Amygdala (tissue), 56 donors: Measurements from ENCODE around the gene KCNAB1.
A peak's percentile ranks its signal among the peaks of the same experiment; 100 is the strongest.

Source experiments
- DNase-seq, 56 donors: peaks; one replicate each; lab custom pipeline; 2025; lab: John Stamatoyannopoulos, UW

The KCNAB1 gene

DNA sequence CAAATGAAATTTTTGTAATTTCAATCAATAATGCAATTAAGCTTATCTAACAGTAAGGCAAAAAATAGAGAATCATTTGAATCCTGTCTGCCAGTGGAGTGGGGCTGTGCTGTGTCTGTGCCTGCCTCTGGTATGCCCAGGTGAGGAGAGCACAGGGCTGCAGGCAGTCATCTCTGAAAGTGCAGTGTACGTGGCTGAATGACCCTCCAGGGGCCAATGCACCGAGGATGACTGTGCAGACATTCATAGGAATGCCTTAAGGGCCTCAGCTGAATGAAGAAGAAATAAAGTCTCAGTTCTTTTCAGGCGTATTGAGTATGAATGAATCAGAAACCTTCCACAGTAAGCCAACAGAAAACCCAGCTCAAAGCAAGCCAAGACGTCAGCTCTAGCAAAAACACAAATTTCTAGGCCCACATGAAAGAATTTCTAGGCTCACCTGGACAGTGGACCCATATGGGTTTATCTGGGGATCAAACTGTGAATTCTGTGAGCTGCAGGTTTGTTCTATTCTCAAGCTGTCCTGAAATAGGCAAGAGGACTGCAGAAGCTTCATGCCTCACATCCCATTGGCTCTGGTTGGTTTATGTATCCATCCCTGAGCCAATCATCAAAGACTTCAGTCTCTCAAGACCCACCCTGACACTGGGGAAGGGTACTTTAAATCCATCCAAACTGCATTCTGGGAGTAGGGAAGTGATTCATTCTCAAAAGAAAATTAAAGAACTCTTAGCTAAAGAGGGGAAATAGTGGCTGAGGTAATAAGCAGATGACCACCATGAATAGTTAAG is 311.2 kb downstream of the KCNAB1 start:
- DNase-seq: no peak

DNA sequence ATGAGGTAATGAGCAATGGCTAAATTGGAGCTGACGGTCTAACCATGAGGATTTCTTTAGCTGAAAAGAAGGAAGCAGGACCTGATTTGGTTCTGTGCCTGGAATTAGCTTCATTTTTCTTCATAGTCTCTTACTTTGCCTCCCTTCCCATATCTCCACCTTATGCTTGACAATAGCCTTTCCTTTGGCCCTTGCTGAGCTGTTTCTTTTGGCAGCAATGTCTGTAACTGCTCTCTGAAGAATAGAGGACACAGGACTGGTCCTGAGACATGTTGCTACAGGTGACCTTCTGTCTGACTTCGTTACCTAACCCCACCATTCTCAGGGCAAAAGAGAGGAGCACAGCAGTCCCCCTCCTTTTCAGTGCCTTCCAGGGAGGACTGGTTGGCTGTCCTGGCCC is 312.2 kb downstream of the KCNAB1 start:
- no peak for DNase-seq

- DNase-seq: no peak
These were observed 312.8 kb downstream of the KCNAB1 start for GRCh38 chr3:156433138-156433537.

DNA sequence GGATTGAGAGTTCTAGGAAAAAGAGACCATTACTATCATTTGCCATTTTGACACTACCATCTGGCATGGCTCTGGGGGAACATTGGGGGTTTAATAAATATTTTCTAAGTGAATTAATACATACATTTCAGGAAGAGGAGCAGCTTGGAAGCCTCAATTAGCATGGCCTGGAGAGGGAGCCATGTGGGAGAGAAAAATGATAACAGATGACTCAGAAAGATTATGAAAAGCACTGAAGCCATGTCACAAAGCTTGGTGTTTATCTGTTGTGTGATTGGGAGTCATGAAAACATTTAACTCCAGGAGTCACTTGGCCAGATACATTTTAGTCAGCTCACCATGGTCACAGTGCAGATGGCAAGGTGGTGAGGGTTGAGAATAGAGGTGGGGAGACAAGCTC is 313.5 kb downstream of the KCNAB1 start:
- no peak for DNase-seq

- DNase-seq: no peak
These were observed 314.5 kb downstream of the KCNAB1 start for GRCh38 chr3:156434921-156435320.

DNA sequence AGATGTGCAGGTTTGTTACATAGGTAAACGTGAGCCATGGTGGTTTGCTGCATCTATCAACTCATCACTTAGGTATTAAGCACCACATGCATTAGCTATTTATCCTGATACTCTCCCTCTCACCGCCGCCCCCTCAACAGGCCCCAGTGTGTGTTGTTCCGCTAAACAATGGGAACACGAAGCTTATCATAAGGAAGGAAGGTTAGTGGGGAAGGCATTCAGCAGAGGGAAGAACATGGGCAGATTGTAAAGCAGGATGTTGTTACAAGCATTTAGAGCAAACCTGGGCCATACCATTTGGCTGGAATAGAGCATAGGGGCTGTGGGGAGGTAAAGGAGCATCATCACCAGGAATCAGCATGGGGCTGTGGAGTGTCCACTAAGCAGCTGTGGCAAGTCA is 322.7 kb downstream of the KCNAB1 start:
- no peak for DNase-seq

- no peak for DNase-seq
These were observed 325.0 kb downstream of the KCNAB1 start for GRCh38 chr3:156445117-156446090.

- DNase-seq: no peak
These were observed 327.9 kb downstream of the KCNAB1 start for GRCh38 chr3:156448300-156448699.

GRCh38 chr3:156449710-156450574 is 329.6 kb downstream of the KCNAB1 start:
- DNase-seq: peak in 2 of 56 donors; percentile 11 to 39

DNA sequence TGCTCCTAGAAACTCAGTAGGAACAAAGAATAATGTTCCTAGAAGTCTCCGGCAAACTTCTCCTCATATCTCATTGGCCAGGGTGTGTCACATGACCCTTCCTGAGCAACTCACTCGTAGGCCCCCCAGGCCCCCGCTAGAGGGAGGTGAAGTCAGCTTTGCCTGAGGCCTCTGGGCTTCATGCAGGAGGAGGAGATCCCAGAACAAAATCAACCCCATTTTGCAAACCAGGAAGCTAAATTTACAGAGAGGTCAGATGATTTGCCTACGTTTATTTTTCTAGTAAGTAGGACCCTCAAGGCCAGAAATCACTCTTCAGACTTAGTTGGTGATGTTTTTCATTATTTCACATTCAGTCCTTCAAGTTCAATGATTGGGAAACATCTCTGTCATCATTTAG is 335.5 kb downstream of the KCNAB1 start:
- DNase-seq: no peak

- peak in 5 of 56 donors; percentile 10 to 23 (median 12) for DNase-seq
These were observed 336.4 kb downstream of the KCNAB1 start for GRCh38 chr3:156456771-156457224.

- DNase-seq: peak in 5 of 56 donors; percentile 7 to 30 (median 8)
These were observed 339.1 kb downstream of the KCNAB1 start for GRCh38 chr3:156459434-156459833.

GRCh38 chr3:156460206-156460611 is 339.8 kb downstream of the KCNAB1 start:
- no peak for DNase-seq

- DNase-seq: no peak
These were observed 341.5 kb downstream of the KCNAB1 start for GRCh38 chr3:156461889-156462288.

- no peak for DNase-seq
These were observed 342.7 kb downstream of the KCNAB1 start for GRCh38 chr3:156463123-156463522.

DNA sequence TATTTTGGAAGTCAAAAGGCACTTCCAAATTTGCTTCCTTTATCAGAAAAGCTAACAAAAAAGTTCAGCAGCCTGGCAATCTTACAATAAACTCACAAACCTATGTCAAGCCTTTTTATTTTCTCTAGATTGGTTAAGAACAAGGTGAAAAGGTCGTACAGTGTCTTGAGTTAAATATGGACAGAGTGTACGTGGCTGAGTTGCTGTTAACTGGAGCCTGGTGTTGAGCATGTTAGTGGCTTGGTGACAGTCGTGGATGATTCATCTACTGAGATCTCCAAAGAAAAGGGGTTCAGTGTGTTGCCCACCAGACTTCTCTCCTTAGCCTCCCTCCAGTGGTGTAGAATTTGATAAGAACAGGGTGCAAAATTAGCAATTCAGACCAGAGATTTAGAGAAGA is 344.8 kb downstream of the KCNAB1 start:
- DNase-seq: no peak

DNA sequence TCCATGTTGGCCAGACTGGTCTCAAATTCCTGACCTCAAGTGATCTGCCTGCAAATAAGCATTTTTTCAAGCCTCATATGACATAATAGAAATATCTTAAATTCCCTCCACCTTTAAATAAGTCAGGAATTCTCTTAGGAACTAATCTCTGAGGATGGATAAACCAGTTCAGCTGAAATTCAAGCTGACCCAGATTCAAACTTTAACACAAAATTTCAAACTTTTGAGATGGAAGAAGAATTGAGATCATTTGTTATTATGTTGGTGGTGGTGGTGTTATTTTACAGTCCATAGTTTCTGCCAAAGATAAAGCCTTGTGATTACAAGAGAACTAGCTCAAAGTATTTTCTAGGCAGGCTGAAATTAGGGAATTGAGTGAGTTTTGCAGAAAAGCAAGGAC is 349.1 kb downstream of the KCNAB1 start:
- DNase-seq: no peak

- DNase-seq: no peak
These were observed 351.1 kb downstream of the KCNAB1 start for GRCh38 chr3:156471431-156471830.

DNA sequence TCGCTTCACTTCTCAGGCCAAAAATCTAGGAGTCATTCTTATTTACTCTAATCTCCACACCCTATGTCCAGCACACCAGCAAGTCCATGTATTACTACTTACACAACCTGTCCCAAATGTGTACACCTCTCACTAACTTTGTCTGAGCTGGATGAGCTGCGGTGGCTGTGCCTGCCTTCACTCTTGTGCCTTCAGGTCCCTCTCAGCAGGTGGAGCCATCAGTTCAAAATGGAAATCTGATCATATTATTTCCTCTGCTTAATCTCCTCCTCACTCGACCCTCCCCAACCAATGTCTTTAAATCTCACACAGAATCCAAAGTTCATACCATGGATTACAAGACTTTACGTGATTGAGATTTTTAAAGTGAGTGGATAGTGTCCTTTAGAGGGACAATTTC is 351.8 kb downstream of the KCNAB1 start:
- DNase-seq: no peak

DNA sequence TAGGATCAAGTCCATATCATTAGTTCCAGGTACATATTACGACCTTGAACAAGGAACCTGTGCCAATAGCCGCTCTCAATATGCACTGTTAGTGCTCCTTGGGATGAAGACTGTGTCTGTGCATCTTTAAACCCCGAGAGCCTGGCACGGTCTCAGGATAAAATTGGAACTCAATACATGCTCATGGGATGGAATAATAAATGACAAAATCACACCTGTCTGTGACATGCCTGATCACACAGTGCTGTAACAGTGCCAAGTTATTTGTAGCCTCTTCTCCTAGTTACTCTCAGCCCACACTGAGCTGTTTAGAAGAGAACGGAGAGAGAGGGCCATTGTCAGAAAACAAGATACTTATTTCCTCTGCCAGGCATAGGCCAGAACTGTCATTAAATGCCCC is 352.3 kb downstream of the KCNAB1 start:
- DNase-seq: peak in 1 of 56 donors; percentile 24
